GM23338 (cell line): ENCODE data around the gene C11orf98.

Experiments used
- CREB1 ChIP-seq: fragments of 250-450 bp; sonication (Bioruptor Pico); IDR thresholded peaks from 2 replicates; pipeline ENCODE4 v1.5.0; 2020; ENCODE audit warnings: low read depth, mild to moderate bottlenecking, moderate library complexity
- REST ChIP-seq: IDR thresholded peaks from one replicate; pipeline ENCODE4 v1.6.1; 2018; ENCODE audit warnings: antibody characterized with exemption; ENCODE audit not compliant: unreplicated experiment
- TF ChIP-seq, protein P1 (sequence below), 2 experiments: fragments of 200-600 bp in 1 of 2; sonication (generic) in 1 of 2; conservative IDR thresholded peaks; 2 replicates each; pipeline versions ENCODE4 v1.5.1 to v1.6.1; 2016 to 2017; ENCODE audit warnings: antibody characterized with exemption in 2 of 2, low read depth in 2 of 2, mild to moderate bottlenecking in 2 of 2, moderate library complexity in 1 of 2

- TF ChIP-seq, protein P1, sequence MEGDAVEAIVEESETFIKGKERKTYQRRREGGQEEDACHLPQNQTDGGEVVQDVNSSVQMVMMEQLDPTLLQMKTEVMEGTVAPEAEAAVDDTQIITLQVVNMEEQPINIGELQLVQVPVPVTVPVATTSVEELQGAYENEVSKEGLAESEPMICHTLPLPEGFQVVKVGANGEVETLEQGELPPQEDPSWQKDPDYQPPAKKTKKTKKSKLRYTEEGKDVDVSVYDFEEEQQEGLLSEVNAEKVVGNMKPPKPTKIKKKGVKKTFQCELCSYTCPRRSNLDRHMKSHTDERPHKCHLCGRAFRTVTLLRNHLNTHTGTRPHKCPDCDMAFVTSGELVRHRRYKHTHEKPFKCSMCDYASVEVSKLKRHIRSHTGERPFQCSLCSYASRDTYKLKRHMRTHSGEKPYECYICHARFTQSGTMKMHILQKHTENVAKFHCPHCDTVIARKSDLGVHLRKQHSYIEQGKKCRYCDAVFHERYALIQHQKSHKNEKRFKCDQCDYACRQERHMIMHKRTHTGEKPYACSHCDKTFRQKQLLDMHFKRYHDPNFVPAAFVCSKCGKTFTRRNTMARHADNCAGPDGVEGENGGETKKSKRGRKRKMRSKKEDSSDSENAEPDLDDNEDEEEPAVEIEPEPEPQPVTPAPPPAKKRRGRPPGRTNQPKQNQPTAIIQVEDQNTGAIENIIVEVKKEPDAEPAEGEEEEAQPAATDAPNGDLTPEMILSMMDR (conservative IDR thresholded peaks at IDR 0.05; ENCODE audit: low read depth in 2 of 2), result no peak
- TF ChIP-seq REST (no peak), CREB1 (CRISPR knock-in tag) (no peak)
These were observed 17.5 kb upstream of the C11orf98 start for GRCh38 chr11:62682518-62682917.
